B cell (primary cell): Measurements from ENCODE around the gene PSEN1. TPM values are rescaled to one million over a fixed set of nuclear protein-coding genes. Genes with fewer than 3 reads are reported as not detected.

Experiments
- ATAC-seq: fragments of 200-7000 bp; cut with Tn5 transposase; one replicate; pipeline ENCODE4 v1.10.0; 2021; ENCODE audit warnings: low read depth, mild to moderate bottlenecking, moderate number of reproducible peaks, moderate library complexity
- CTCF ChIA-PET: fragments of 350-600 bp; sonication (Branson Sonifier 250); formaldehyde crosslinking; loops from one replicate; lab custom pipeline; 2021; ENCODE audit warnings: antibody characterized with exemption, inconsistent platforms; lab: Charles Lee
- POLR2A ChIA-PET: fragments of 350-600 bp; sonication (Branson Sonifier 250); formaldehyde crosslinking; loops from one replicate; lab custom pipeline; 2021; ENCODE audit warnings: antibody characterized with exemption; lab: Charles Lee
- DNase-seq: peaks from one replicate; pipeline ENCODE4 v3.0.0; 2013
- H2AFZ ChIP-seq: 2 replicates; pipeline ENCODE4 v1.6.1; 2012; ENCODE audit warnings: mild to moderate bottlenecking, low read depth, low read length; ENCODE audit not compliant: insufficient read depth, poor library complexity, severe bottlenecking
- H3K27ac ChIP-seq, 2 donors: 1 replicate in 1 of 2; 2 replicates in 1 of 2; pipeline ENCODE4 v1.5.1; 2012 to 2013; ENCODE audit warnings: low read length in 2 of 2, mild to moderate bottlenecking in 2 of 2, moderate library complexity in 1 of 2
- H3K27me3 ChIP-seq, 4 experiments: fragments of 200-600 bp in 1 of 4; sonication (generic) in 1 of 4; replicated peaks in 1 of 4; 1 replicate in 2 of 4; 2 replicates in 2 of 4; pipeline versions ENCODE4 v1.6.1 to v1.7.0; 2013 to 2016; ENCODE audit warnings: low read length in 3 of 4, mild to moderate bottlenecking in 2 of 4, mixed read lengths in 1 of 4, moderate library complexity in 1 of 4; ENCODE audit not compliant: insufficient read depth in 4 of 4, control insufficient read depth in 3 of 4; ENCODE audit errors: control extremely low read depth in 1 of 4
- H3K36me3 ChIP-seq, 2 experiments: replicated peaks in 1 of 2; 1 replicate in 1 of 2; 2 replicates in 1 of 2; pipeline versions ENCODE4 v1.6.1 to v1.7.1; 2013; ENCODE audit warnings: low read length in 1 of 2; ENCODE audit not compliant: insufficient read depth in 2 of 2, control insufficient read depth in 1 of 2; ENCODE audit errors: control extremely low read depth in 1 of 2, extremely low read depth in 1 of 2
- H3K4me1 ChIP-seq, 2 donors: fragments of 200-600 bp in 1 of 2; sonication (generic) in 1 of 2; 1 replicate in 1 of 2; 2 replicates in 1 of 2; pipeline versions ENCODE4 v1.5.1 to v1.6.1; 2013 to 2017; ENCODE audit warnings: low read length in 2 of 2; ENCODE audit not compliant: control insufficient read depth in 2 of 2, insufficient read depth in 2 of 2
- H3K4me2 ChIP-seq: replicated peaks from 2 replicates; pipeline ENCODE3; 2012; ENCODE audit warnings: mild to moderate bottlenecking, low read depth, low read length; ENCODE audit not compliant: poor library complexity, severe bottlenecking
- H3K4me3 ChIP-seq, 5 experiments: fragments of 200-600 bp in 1 of 5; sonication (generic) in 1 of 5; 1 replicate in 3 of 5; 2 replicates in 2 of 5; pipeline versions ENCODE4 v1.5.1 to v1.7.0; 2011 to 2016; ENCODE audit warnings: low read length in 4 of 5, mild to moderate bottlenecking in 4 of 5, low read depth in 2 of 5, control low read depth in 1 of 5, moderate library complexity in 1 of 5; ENCODE audit not compliant: insufficient read depth in 1 of 5; ENCODE audit errors: control extremely low read depth in 1 of 5, extremely low read depth in 1 of 5
- H3K79me2 ChIP-seq: fragments of 200-600 bp; sonication (generic); one replicate; pipeline ENCODE4 v1.6.0; 2016; ENCODE audit warnings: low read length; ENCODE audit not compliant: control insufficient read depth, insufficient read depth
- H3K9ac ChIP-seq: fragments of 200-600 bp; sonication (generic); 2 replicates; pipeline ENCODE4 v1.6.1; 2017; ENCODE audit warnings: mild to moderate bottlenecking, low read length, moderate library complexity
- H3K9me3 ChIP-seq, 3 donors: one replicate each; pipeline versions ENCODE4 v1.6.1 to v1.7.1; 2013; ENCODE audit warnings: low read length in 2 of 3; ENCODE audit not compliant: control insufficient read depth in 2 of 3, insufficient read depth in 1 of 3; ENCODE audit errors: control extremely low read depth in 1 of 3
- H4K20me1 ChIP-seq: 2 replicates; pipeline ENCODE4 v1.6.0; 2012; ENCODE audit warnings: mild to moderate bottlenecking, low read length; ENCODE audit not compliant: insufficient read depth, control insufficient read depth, poor library complexity, severe bottlenecking
- H3K27ac Mint-ChIP-seq: one replicate; pipeline ENCODE4 v1.8.0; 2021; ENCODE audit warnings: mixed read lengths
- H3K27me3 Mint-ChIP-seq: one replicate; pipeline ENCODE4 v1.8.0; 2021; ENCODE audit warnings: mixed read lengths
- H3K4me1 Mint-ChIP-seq: one replicate; pipeline ENCODE4 v1.8.0; 2021; ENCODE audit warnings: mixed read lengths
- H3K4me3 Mint-ChIP-seq: one replicate; pipeline ENCODE4 v1.8.0; 2021; ENCODE audit warnings: mixed read lengths
- H3K9me3 Mint-ChIP-seq: one replicate; pipeline ENCODE4 v1.8.0; 2022; ENCODE audit warnings: mixed read lengths; ENCODE audit not compliant: insufficient read depth
- EZH2 ChIP-seq: IDR thresholded peaks from 2 replicates; pipeline ENCODE4 v1.6.1; 2012; ENCODE audit warnings: borderline replicate concordance, low read depth, mild to moderate bottlenecking, moderate library complexity, low read length; ENCODE audit not compliant: insufficient read depth, poor library complexity, severe bottlenecking
- WGBS: methylation state at CpG from one replicate; pipeline ENCODE4 v1.1.5; 2013; ENCODE audit warnings: missing lambda C conversion rate; ENCODE audit not compliant: insufficient coverage; 5-methylcytosine and 5-hydroxymethylcytosine counted together
- intact Hi-C: fragments of 100-400 bp; cut with micrococcal nuclease; formaldehyde crosslinking; loops from one replicate; pipeline ENCODE4 v1.10.0; 2022
- polyA plus RNA-seq: library from polyadenylated mRNA; depleted of rRNA; stranded (reverse); fragments of >200 nt; gene quantifications from 2 replicates; pipeline ENCODE4 v1.2.3, GENCODE V29; 2012
- total RNA-seq, 2 donors: library from RNA; stranded (reverse); fragments of 120-200 nt in 1 of 2; gene quantifications; 1 replicate in 1 of 2; 2 replicates in 1 of 2; pipeline versions ENCODE4 v1.2.3 to v1.2.4, GENCODE V29; 2013 to 2022
- TF ChIP-seq, protein P1 (sequence below): fragments of 200-600 bp; IDR thresholded peaks from one replicate; pipeline ENCODE4 v1.8.0; 2022; ENCODE audit warnings: antibody characterized with exemption, mild to moderate bottlenecking

The PSEN1 gene
- total and polyA plus RNA-seq, 2 donors (not counting 1 experiment from before 2014, with no cell fraction given) = 10.2 to 75.9 TPM

GRCh38 chr14:73236157-73236556, 99.8 kb downstream of the PSEN1 start:
- H3K27me3 ChIP-seq = peaks cover 0 to 82% (median 27%) of the 10 kb centered on the region in 4 experiments

DNA sequence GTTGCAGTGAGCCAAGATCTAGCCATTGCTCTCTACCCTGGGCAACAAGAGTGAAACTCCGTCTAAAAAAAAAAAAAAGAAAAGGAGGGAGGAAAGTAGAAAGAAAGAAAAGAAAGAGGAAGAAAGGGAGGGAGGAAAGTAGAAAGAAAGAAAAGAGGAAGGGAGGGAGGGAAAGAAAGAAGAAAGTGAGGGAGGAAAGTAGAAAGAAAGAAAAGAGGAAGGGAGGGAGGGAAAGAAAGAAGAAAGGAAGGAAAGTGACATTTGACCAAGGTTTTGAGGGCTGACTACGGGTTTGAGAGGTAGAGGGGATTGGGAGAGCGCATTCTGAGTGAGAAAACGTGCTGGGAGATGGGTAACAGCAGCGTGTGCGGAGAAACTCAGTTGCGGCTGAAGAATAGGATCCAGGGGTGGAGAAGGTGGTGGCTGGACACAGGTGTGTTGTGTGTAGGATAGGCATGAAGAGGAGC, 100.5 kb downstream of the PSEN1 start:
- no peaks in the 10 kb centered on the region for H3K36me3 ChIP-seq
- H3K9ac ChIP-seq = peak overlapping the region; percentile 51
- H3K4me3 Mint-ChIP-seq = peak overlapping the region; percentile 87
- peak overlapping the region in 1 of 5 experiments; percentile 51 for H3K4me3 ChIP-seq
- H3K4me1 ChIP-seq = peaks cover 51 to 54% of the 10 kb centered on the region in 2 donors
- no peak for DNase-seq
- H3K79me2 ChIP-seq = no peaks in the 10 kb centered on the region
- peaks cover 58% of the 10 kb centered on the region for H3K27me3 Mint-ChIP-seq
- WGBS = 17% methylated on average over 6 of the region's 7 CpGs
- intact Hi-C loops = no loop called here
- H2AFZ ChIP-seq = peak overlapping the region; percentile 52
- TF ChIP-seq EZH2 = no peak
- TF ChIP-seq, protein P1, sequence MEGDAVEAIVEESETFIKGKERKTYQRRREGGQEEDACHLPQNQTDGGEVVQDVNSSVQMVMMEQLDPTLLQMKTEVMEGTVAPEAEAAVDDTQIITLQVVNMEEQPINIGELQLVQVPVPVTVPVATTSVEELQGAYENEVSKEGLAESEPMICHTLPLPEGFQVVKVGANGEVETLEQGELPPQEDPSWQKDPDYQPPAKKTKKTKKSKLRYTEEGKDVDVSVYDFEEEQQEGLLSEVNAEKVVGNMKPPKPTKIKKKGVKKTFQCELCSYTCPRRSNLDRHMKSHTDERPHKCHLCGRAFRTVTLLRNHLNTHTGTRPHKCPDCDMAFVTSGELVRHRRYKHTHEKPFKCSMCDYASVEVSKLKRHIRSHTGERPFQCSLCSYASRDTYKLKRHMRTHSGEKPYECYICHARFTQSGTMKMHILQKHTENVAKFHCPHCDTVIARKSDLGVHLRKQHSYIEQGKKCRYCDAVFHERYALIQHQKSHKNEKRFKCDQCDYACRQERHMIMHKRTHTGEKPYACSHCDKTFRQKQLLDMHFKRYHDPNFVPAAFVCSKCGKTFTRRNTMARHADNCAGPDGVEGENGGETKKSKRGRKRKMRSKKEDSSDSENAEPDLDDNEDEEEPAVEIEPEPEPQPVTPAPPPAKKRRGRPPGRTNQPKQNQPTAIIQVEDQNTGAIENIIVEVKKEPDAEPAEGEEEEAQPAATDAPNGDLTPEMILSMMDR = peak; percentile 22
- H3K27me3 ChIP-seq = peaks cover 0 to 88% (median 30%) of the 10 kb centered on the region in 4 experiments
- ATAC-seq = no peak
- POLR2A ChIA-PET = no interaction called here
- no peaks in the 10 kb centered on the region for H3K9me3 Mint-ChIP-seq
- peaks cover 5% of the 10 kb centered on the region for H4K20me1 ChIP-seq
- no peak overlapping the region for H3K27ac ChIP-seq
- H3K27ac Mint-ChIP-seq = no peak overlapping the region
- peaks cover 0 to 15% (median 0%) of the 10 kb centered on the region in 3 donors for H3K9me3 ChIP-seq
- CTCF ChIA-PET = no interaction called here
- H3K4me2 ChIP-seq = peak overlapping the region; percentile 82
- peaks cover 46% of the 10 kb centered on the region for H3K4me1 Mint-ChIP-seq

More at GRCh38 chr14:73236157-73236556, 99.8 kb downstream of the PSEN1 start:
- Histone ChIP-seq H3K79me2 (no peaks in the 10 kb centered on the region), H3K27ac (no peak overlapping the region), H3K4me1 (peaks cover 45 to 48% of the 10 kb centered on the region in 2 donors), H3K4me3 (no peak overlapping the region), H3K36me3 (no peaks in the 10 kb centered on the region), H4K20me1 (peaks cover 5% of the 10 kb centered on the region), H3K4me2 (no peak overlapping the region), H3K9ac (no peak overlapping the region), H3K9me3 (peaks cover 0 to 11% (median 0%) of the 10 kb centered on the region in 3 donors), H2AFZ (no peak overlapping the region)
- Mint-ChIP-seq H3K27ac (no peak overlapping the region), H3K4me3 (peak overlapping the region; percentile 87), H3K9me3 (no peaks in the 10 kb centered on the region), H3K27me3 (peaks cover 53% of the 10 kb centered on the region), H3K4me1 (peaks cover 40% of the 10 kb centered on the region)
- intact Hi-C loops = no loop called here
- ChIA-PET CTCF (no interaction called here), POLR2A (no interaction called here)
- no peak for TF ChIP-seq EZH2
- TF ChIP-seq, protein P1 = no peak
- DNase-seq = peak; percentile 25
- no peak for ATAC-seq
- 30% methylated on average over 9 of the region's 11 CpGs for WGBS
